HL-60/S4 treated with phorbol 12-myristate 13-acetate at 8.2 ng/mL for 4 days and 3 days (cell line): ENCODE results near the gene OR52B6.
"Not testable (repeated sequence)": the region's sequence is repeated elsewhere in the genome, so short reads cannot be mapped to it uniquely, and the experiment has no call there.

Experiments
- in situ Hi-C: fragments of 300-500 bp; cut with MboI; formaldehyde crosslinking; loops from 2 replicates; pipeline ENCODE4 v1.15.0; 2022; ENCODE audit warnings: low sequenced_read_pairs

The OR52B6 gene

DNA sequence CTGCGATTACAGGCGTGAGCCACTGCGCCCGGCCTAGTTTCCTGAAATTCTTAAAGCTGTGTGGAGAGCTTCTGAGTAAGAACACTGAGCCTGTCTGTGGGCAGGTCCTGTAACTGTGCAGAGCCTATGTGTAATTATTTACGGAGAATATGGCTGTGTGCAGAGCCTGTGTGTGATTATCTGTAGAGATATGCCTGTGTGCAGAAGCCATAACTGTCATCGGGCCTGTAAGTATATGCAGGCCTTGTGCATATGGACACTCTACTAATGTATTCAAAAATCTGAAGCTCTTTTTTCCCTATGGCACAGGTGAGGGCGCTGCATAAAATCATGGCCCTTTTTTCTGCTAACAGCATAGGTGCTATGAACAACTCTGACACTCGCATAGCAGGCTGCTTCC, at the start of gene OR52B6:
Gene OR52B6 (plus strand): TSS at position 301 of the 400 bp plus-strand sequence. CDS start 0 bp downstream, at position 301.
- in situ Hi-C loops = no loop called here

GRCh38 chr11:5531053-5531831, 49.4 kb upstream of the OR52B6 start:
- in situ Hi-C loops = no loop called here

- in situ Hi-C loops = no loop called here
These were observed 46.6 kb upstream of the OR52B6 start for GRCh38 chr11:5534046-5534445.

DNA sequence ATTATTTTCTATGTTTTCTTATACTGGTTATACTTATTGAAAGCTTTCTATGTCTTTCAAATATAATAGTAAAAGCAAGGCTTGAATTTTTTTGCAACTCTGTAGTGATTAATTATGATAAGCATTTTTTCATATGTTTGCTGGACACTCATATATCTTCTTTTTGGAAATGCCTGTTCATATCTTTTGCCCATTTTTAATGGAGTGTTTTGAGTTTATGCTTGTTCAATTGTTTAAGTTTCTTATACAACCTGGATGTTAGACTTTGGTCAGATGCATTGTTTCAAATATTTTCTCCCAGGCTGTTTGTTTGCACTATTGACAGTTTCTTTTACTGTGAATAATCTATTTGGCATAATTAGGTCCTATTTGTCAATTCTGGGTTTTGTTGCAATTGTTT, 44.2 kb upstream of the OR52B6 start:
- in situ Hi-C loops = no loop called here

GRCh38 chr11:5541427-5541826, 39.2 kb upstream of the OR52B6 start:
- in situ Hi-C loops = no loop called here

DNA sequence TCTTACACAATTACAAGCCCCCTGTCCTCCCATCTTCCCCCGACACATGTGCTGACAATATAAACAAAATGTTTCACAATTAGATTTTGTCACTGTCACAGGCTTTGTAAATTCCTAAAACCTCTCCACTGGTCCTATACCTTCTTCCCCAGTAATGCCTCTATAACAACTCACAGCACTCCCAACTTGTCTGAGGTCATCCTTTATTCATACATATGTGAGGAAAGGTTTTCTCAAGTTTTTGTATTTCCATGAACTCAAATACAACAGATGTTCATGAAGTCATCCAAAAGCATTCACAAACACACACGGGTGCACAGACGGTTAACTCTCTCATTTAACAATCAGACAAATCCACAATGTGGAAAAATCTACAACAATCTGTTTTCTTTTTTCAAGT, 34.2 kb upstream of the OR52B6 start:
- in situ Hi-C loops = no loop called here

- in situ Hi-C loops = no loop called here
These were observed 32.7 kb upstream of the OR52B6 start for GRCh38 chr11:5547982-5548381.

GRCh38 chr11:5548440-5548839, 32.2 kb upstream of the OR52B6 start, which contains the start of gene OR52H1:
OR52H1 (minus strand) TSS chr11:5548540; CDS start chr11:5545505, 3,035 bp downstream.
- in situ Hi-C loops = no loop called here

- in situ Hi-C loops = no loop called here
These were observed 30.1 kb upstream of the OR52B6 start for GRCh38 chr11:5550440-5551095.

DNA sequence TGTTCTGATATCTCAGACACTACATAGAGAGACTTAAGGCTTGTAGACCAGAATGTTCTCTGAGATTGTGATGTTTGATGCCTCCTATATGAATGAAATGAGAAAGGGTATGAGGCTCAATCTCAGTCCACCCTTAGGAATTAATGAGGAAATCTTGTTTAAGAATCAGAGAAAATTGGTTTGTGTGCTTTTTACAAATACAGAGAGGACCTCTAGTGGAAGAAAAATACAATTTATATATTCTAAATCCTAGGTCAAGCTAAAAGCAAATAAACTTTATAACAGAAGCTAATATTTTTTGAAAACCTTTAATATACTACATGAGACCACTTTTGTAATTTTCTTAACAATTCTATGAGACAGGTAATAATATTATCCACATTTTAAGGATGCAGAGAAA, 27.3 kb upstream of the OR52B6 start:
- in situ Hi-C loops = no loop called here

GRCh38 chr11:5556596-5557188, 24.0 kb upstream of the OR52B6 start:
- in situ Hi-C loops = no loop called here

DNA sequence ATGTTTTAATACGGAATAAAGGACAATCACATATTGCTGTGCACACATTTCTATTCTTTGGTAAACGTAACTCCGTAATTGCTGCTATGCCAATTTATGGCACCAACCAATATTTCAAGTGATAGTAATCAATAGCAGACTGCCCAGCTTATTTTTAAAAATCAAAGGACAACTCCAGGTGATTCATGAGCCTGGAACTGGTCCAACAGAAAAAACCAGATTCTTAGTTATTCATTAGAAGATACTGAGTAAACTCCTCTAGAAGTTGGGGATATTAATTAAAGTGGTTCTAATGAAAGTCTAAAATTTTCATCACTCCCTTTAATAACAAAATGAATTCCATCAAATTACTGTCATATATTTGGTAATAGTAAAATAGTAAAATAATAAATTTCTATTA, 22.9 kb upstream of the OR52B6 start:
- in situ Hi-C loops = no loop called here

- in situ Hi-C loops = no loop called here
These were observed 16.2 kb upstream of the OR52B6 start for GRCh38 chr11:5564259-5565019.

DNA sequence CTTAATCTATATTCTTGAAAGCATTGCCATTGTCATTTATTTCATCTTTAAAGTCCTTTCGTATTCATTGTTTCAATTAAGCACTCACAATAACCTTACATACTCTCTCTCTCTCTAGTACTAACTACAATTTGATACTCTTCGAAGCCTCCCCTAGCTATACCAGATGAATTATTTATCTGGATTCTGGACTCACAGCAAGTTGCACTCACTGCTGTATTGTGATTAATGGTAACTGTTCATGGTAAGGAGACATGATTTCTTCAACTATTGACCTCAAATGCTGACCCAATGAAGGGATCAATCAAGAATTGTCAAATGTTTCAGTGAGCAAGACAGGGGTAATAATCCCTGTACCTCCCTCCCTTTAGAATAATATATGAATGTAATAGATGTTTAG, 6.0 kb upstream of the OR52B6 start:
- in situ Hi-C loops = no loop called here

DNA sequence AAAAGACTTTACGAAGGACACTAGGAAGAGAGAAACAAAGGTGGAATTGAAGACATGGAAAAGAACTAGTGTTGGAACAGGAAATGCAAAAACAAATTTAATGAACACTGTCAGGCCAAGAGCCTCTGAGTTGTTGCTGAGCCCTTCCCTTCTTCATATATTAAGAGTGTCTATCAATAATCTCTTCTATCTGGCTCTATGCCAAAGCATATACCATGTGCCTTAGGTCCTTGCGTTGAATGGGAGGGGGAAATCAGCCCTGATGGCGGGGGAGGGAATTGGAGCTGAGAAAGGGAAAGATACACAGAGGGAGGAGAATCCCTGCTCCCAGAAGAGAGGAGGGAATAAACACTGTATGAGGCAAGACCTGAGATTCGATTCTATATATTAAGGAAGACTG, 5.5 kb upstream of the OR52B6 start:
- in situ Hi-C loops = no loop called here

GRCh38 chr11:5577101-5577500, 3.6 kb upstream of the OR52B6 start:
- in situ Hi-C loops = no loop called here

DNA sequence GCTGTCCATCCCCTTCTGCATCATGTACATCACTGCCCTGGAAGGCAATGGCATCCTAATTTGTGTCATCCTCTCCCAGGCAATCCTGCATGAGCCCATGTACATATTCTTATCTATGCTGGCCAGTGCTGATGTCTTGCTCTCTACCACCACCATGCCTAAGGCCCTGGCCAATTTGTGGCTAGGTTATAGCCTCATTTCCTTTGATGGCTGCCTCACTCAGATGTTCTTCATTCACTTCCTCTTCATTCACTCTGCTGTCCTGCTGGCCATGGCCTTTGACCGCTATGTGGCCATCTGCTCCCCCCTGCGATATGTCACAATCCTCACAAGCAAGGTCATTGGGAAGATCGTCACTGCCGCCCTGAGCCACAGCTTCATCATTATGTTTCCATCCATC, 337 bp downstream of the OR52B6 start:
- in situ Hi-C loops = no loop called here

DNA sequence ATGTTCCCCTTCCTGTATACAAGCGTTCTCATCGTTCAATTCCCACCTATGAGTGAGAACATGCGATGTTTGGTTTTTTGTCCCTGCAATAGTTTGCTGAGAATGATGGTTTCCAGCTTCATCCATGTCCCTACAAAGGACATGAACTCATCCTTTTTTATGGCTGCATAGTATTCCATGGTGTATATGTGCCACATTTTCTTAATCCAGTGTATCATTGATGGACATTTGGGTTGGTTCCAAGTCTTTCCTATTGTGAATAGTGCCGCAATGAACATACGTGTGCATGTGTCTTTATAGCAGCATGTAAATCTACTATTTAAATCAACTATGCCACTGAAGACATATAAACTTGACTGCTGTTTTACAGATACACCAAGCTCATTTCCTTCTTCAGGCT, 3.8 kb downstream of the OR52B6 start:
- in situ Hi-C loops = not testable (repeated sequence)

DNA sequence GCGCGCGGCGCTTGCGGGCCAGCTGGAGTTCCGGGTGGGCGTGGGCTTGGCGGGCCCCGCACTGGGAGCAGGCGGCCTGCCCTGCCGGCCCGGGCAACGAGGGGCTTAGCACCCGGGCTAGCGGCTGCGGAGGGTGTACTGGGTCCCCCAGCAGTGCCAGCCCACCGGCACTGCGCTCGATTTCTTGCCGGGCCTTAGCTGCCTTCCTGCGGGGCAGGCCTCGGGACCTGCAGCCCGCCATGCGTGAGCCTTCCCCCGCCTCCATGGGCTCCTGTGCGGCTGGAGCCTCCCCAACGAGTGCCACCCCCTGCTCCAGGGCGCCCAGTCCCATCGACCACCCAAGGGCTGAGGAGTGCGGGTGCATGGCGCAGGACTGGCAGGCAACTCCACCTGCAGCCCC, 9.2 kb downstream of the OR52B6 start:
- in situ Hi-C loops = not testable (repeated sequence)

- in situ Hi-C loops = no loop called here
These were observed 10.9 kb downstream of the OR52B6 start for GRCh38 chr11:5591613-5592012.

GRCh38 chr11:5592615-5593014, 11.9 kb downstream of the OR52B6 start:
- in situ Hi-C loops = no loop called here
